Naive thymus-derived CD8-positive, alpha-beta T cell (primary cell): ENCODE measurements around the gene RNF150. TPM values are rescaled to one million over a fixed set of nuclear protein-coding genes. Genes with fewer than 3 reads are reported as not detected.
A peak's percentile ranks its signal among the peaks of the same experiment; 100 is the strongest.

Source experiments
- ATAC-seq, 2 donors: fragments of 150-1000 bp; cut with Tn5 transposase in 1 of 2; sonication (Bioruptor Pico), chemical (Tn5 transposase) in 1 of 2; 1 replicate in 1 of 2; 2 replicates in 1 of 2; pipeline ENCODE4 v1.10.0; 2021; ENCODE audit warnings: mild to moderate bottlenecking in 2 of 2, moderate library complexity in 2 of 2
- POLR2A ChIA-PET: fragments of 350-600 bp; sonication (Branson Sonifier 250); formaldehyde crosslinking; loops from one replicate; lab custom pipeline; 2021; ENCODE audit warnings: antibody characterized with exemption; lab: Charles Lee
- DNase-seq, 10 donors: peaks; one replicate each; pipeline versions ENCODE4 v3.0.0 to v3.0.0-alpha.2; 2020 to 2022
- H3K27ac Mint-ChIP-seq, 10 donors: one replicate each; pipeline ENCODE4 v1.8.0; 2020 to 2022; ENCODE audit warnings: mild to moderate bottlenecking in 10 of 10, mixed read lengths in 10 of 10, moderate library complexity in 4 of 10, inconsistent platforms in 1 of 10
- H3K27me3 Mint-ChIP-seq, 5 donors: one replicate each; pipeline ENCODE4 v1.8.0; 2021 to 2022; ENCODE audit warnings: mixed read lengths in 5 of 5
- H3K36me3 Mint-ChIP-seq, 3 donors: one replicate each; pipeline ENCODE4 v1.8.0; 2020 to 2022; ENCODE audit warnings: mixed read lengths in 3 of 3, mild to moderate bottlenecking in 2 of 3, inconsistent platforms in 1 of 3
- H3K4me1 Mint-ChIP-seq, 4 donors: one replicate each; pipeline ENCODE4 v1.8.0; 2021 to 2022; ENCODE audit warnings: mixed read lengths in 4 of 4
- H3K4me3 Mint-ChIP-seq, 10 donors: one replicate each; pipeline ENCODE4 v1.8.0; 2020 to 2022; ENCODE audit warnings: mild to moderate bottlenecking in 10 of 10, mixed read lengths in 10 of 10, moderate library complexity in 6 of 10, inconsistent platforms in 1 of 10
- H3K9me3 Mint-ChIP-seq, 9 donors: one replicate each; pipeline ENCODE4 v1.8.0; 2020 to 2022; ENCODE audit warnings: mixed read lengths in 9 of 9, mild to moderate bottlenecking in 3 of 9, inconsistent platforms in 1 of 9, moderate library complexity in 1 of 9
- polyA plus RNA-seq, 3 donors: library from polyadenylated mRNA; unstranded; fragments of 300-500 nt; fragmentation: Illumina TruSeq; gene quantifications; one replicate each; pipeline ENCODE4 v1.2.3, GENCODE V29; 2021
- total RNA-seq, 8 experiments: library from RNA in 2 of 8; stranded (reverse) in 2 of 8; gene quantifications; one replicate each; pipeline ENCODE4 v1.2.3 and lab custom pipeline; 2021 to 2026

RNF150 gene
- total and polyA plus RNA-seq, 5 experiments from 2014 or later: not detected

DNA sequence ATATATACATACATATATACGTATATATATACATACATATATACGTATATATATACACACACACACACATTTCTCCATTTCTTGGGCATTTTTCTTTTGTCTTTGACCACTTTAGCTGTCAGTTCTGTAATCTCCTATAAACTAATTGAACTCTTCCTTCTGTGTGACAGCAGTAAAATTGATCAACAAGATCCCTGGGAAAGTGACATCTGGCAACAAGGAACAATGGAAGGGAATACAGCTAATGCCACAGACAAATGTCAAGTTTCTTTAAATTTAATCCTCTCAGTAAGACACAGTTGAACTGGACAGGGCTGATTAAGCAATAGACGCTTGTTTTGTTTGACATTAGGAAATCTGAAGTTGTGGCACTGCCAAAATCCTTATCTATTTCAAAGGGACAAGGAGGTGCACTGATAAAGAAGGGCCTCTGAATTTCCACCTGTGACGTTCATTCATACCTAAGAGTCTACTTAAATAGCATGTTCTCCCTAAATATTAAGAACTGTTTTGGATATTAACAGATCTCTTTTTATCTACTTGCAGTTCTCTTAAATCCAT lies 126.9 kb downstream of the RNF150 start:
- no peaks in the 10 kb centered on the region for H3K9me3 Mint-ChIP-seq
- H3K4me1 Mint-ChIP-seq: no peaks in the 10 kb centered on the region
- ATAC-seq: no peak
- POLR2A ChIA-PET: no interaction called here
- H3K36me3 Mint-ChIP-seq: no peaks in the 10 kb centered on the region
- H3K27ac Mint-ChIP-seq: no peak overlapping the region
- peaks cover 0 to 20% (median 0%) of the 10 kb centered on the region in 5 donors for H3K27me3 Mint-ChIP-seq
- no peak for DNase-seq
- no peak overlapping the region for H3K4me3 Mint-ChIP-seq

DNA sequence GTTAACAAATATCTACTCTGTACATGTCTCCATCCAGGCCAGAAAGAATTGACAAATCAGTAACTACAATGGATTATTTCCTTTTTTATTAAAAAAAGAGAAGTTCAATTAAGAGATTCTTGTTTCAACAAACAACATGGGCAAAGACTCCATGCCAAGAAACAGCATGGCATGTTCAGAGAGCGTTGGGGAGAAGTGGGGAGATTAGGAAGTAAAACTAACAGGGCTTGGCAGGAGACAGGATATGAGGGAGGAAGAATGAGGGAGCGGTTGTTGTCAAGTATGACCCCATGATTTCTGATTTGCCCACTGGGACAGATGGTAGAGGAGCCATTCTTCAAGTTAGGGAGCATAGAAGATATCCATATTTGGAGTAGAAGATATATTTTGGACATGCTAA lies 128.4 kb downstream of the RNF150 start:
- Mint-ChIP-seq H3K9me3 (no peaks in the 10 kb centered on the region), H3K27ac (no peak overlapping the region), H3K36me3 (no peaks in the 10 kb centered on the region), H3K27me3 (peaks cover 0 to 20% (median 2%) of the 10 kb centered on the region in 5 donors), H3K4me1 (no peaks in the 10 kb centered on the region), H3K4me3 (no peak overlapping the region)
- DNase-seq (no peak), ATAC-seq (no peak)
- POLR2A ChIA-PET: no interaction called here

DNA sequence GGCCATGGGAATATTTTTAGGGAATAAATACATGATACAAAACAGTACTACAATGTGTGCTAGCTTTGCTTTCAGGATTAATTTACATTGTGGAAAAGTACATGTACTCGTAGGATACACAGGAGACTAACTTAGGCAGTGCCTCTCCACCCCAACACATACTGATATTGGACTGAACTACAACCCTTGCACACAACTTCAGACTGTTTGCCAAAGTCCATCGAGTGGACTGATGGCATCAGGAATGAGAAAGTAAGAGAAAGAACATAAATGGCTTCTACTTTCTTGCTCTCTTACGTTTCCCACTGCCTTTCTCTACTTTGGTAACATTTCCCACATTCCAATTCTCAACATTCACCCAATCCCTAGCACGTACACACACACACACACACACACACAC lies 130.1 kb downstream of the RNF150 start:
- ATAC-seq (no peak), DNase-seq (no peak)
- Mint-ChIP-seq H3K9me3 (no peaks in the 10 kb centered on the region), H3K27ac (no peak overlapping the region), H3K4me3 (no peak overlapping the region), H3K27me3 (peaks cover 0 to 20% (median 2%) of the 10 kb centered on the region in 5 donors), H3K4me1 (no peaks in the 10 kb centered on the region), H3K36me3 (no peaks in the 10 kb centered on the region)
- POLR2A ChIA-PET: no interaction called here

DNA sequence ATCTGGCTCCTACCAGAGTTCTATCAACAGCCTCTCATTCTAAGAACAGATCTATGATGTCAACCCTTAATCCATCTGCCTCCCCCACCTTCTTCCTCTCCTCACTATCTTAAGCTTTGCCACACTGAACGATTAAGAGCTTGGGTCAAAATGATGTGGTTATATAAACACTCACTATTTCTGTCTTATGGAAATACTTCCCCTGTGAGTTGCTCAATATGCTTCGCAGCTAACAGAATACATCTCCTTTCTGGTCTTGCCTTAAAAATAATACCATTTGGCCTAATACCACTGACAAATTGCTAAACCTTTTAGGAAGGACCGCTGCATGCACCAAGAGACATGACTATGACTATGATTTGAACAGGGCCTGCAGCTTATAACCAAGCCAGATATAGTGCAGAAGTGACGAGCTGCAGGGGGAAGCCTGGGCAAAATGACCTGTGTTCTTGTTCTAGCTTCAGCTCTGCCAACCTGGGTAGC lies 130.9 kb downstream of the RNF150 start:
- no peak for DNase-seq
- no peak for ATAC-seq
- Mint-ChIP-seq H3K4me1 (no peaks in the 10 kb centered on the region), H3K27ac (no peak overlapping the region), H3K4me3 (no peak overlapping the region), H3K36me3 (no peaks in the 10 kb centered on the region), H3K9me3 (no peaks in the 10 kb centered on the region), H3K27me3 (peaks cover 0 to 20% (median 2%) of the 10 kb centered on the region in 5 donors)
- POLR2A ChIA-PET: no interaction called here

DNA sequence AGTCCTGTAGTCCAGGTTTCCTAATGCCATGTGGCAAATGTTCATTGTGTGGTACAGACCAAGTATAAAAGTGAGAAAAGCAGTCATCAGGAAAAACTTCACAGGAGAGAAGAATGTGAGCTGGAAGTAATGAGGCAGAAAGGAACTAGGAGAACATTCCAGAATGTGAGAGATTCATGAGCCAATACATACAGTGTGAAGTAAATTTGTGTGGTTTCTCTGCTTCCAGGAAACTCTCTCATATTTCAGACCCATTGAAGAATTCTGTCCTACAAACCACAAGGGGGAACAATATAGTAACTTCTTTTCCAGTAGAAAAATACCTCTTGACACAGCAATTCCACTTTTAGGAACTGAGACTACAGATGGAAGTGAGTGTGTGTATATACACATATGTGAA lies 136.5 kb downstream of the RNF150 start:
- H3K27ac Mint-ChIP-seq: no peak overlapping the region

DNA sequence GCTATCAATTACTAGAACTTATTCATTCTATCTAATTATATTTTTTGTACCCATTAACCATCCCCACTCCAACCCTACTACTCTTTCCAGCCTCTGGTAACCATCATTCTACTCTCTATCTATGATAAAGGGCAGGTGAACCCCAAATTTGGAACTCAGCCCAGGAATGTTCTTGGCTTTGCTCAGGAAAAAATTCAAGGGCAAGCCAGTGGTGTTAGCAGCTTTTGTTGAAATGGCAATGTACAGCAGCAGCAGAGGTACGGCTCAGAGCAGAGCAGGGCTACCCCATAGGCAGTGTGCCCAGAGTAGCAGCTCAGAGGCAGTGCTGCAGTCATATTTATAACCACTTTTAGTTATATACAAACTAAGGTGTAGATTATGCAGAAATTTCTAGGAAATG lies 138.2 kb downstream of the RNF150 start:
- peaks cover 0 to 4% (median 0%) of the 10 kb centered on the region in 5 donors for H3K27me3 Mint-ChIP-seq
- POLR2A ChIA-PET: no interaction called here

More for the DNA sequence above, 136.5 kb downstream of the RNF150 start:
- no peak for ATAC-seq
- H3K4me1 Mint-ChIP-seq: no peaks in the 10 kb centered on the region
- no peak overlapping the region for H3K4me3 Mint-ChIP-seq
- H3K36me3 Mint-ChIP-seq: peaks cover 0 to 5% (median 0%) of the 10 kb centered on the region in 3 donors
- H3K9me3 Mint-ChIP-seq: peaks cover 0 to 9% (median 3%) of the 10 kb centered on the region in 9 donors
- POLR2A ChIA-PET: no interaction called here
- DNase-seq: no peak
- peaks cover 0 to 4% (median 1%) of the 10 kb centered on the region in 5 donors for H3K27me3 Mint-ChIP-seq

DNA sequence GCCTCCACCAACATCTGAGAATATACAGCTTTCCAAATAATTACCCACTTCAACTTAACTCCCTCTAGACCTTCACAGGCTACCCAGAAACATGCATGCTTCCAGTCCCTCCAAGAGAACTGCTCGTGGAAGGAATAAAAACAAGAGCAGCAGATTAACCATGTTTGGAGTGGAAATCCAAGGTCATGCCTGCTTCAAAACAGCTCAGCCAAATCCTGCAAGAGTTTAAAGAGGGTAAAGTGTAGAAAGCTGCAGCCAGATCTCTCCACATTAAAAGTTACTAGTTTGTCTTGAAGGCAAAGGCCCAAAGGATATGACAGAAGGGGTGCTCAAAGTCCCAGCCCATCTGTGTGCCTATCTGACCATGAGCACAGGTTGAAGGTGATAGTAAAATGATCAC lies 139.3 kb downstream of the RNF150 start:
- H3K27ac Mint-ChIP-seq: no peak overlapping the region
- H3K27me3 Mint-ChIP-seq: peaks cover 0 to 4% (median 0%) of the 10 kb centered on the region in 5 donors
- H3K9me3 Mint-ChIP-seq: peaks cover 0 to 9% (median 3%) of the 10 kb centered on the region in 9 donors
- no peak for ATAC-seq
- DNase-seq: no peak
- H3K4me1 Mint-ChIP-seq: no peaks in the 10 kb centered on the region
- H3K36me3 Mint-ChIP-seq: peaks cover 0 to 5% (median 0%) of the 10 kb centered on the region in 3 donors
- no peak overlapping the region for H3K4me3 Mint-ChIP-seq
- POLR2A ChIA-PET: no interaction called here

More for the DNA sequence above, 138.2 kb downstream of the RNF150 start:
- H3K4me1 Mint-ChIP-seq: no peaks in the 10 kb centered on the region
- peaks cover 0 to 5% (median 0%) of the 10 kb centered on the region in 3 donors for H3K36me3 Mint-ChIP-seq
- peaks cover 0 to 9% (median 3%) of the 10 kb centered on the region in 9 donors for H3K9me3 Mint-ChIP-seq
- no peak for ATAC-seq
- DNase-seq: no peak
- H3K27ac Mint-ChIP-seq: no peak overlapping the region
- no peak overlapping the region for H3K4me3 Mint-ChIP-seq

DNA sequence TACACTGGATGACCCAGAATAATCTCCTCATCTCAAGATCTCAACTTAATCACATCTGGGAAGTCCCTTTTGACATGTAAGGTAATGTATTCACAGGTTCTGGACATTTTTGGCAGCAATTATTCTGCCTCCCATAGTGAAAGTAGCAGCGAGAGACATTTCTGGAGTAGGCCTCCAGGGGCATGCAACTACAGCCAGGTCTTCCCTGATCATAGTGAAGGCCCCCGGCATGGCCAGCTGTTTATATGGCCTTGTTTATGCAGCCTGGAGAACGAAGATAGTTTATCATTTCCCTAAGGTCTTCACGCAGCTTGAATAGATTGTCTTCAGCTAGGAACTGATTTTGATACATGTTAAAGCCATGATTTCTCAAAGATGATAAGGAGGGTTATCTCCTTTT lies 139.9 kb downstream of the RNF150 start:
- peaks cover 0 to 4% (median 0%) of the 10 kb centered on the region in 5 donors for H3K27me3 Mint-ChIP-seq
- DNase-seq: no peak

DNA sequence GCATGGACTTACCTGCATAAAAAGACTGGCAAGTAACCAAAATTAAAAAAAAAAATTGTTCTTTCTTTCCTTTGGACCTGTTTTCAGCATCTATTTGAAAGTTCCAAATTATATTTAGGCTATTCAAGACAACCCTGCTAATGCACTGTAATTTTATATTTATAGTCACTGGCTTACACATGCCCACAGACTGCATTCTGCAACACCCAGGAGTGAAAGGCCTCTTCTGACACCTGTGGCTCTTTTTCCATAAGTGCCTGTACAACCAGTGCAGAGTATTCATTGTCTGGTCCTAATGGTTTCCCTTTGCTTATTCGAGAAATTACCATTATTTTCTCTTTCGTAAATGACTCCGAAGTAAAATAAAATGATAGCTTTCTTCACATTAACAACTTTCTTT lies 143.3 kb downstream of the RNF150 start:
- Mint-ChIP-seq H3K4me1 (no peaks in the 10 kb centered on the region), H3K36me3 (no peaks in the 10 kb centered on the region), H3K4me3 (no peak overlapping the region), H3K27ac (no peak overlapping the region), H3K9me3 (no peaks in the 10 kb centered on the region), H3K27me3 (peaks cover 0 to 5% (median 0%) of the 10 kb centered on the region in 5 donors)
- DNase-seq (no peak), ATAC-seq (no peak)
- POLR2A ChIA-PET: no interaction called here

More for the DNA sequence above, 139.9 kb downstream of the RNF150 start:
- Mint-ChIP-seq H3K4me1 (no peaks in the 10 kb centered on the region), H3K9me3 (peaks cover 0 to 9% (median 3%) of the 10 kb centered on the region in 9 donors), H3K4me3 (no peak overlapping the region), H3K36me3 (peaks cover 0 to 5% (median 0%) of the 10 kb centered on the region in 3 donors), H3K27ac (peak overlapping the region in 1 of 10 donors; percentile 37)
- no peak for ATAC-seq
- POLR2A ChIA-PET: no interaction called here

DNA sequence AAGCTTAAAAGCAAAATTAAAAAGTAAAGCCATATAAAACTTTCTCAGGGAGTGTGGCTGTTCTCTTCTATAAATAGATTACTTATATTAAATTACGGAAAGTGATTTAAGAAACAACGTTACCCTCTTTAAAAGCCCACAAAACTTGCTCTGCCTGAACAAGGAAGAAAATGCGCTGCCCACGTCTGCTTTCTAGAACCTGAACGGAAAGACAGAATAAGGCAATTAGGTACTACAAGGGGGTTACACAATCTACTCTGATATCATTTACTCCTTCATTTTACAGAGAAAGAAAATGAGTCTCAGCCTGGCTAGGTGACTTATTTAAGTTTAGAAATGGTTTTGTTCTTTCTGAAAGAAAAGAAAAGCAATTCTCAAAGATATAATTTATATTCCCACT lies 147.2 kb downstream of the RNF150 start:
- DNase-seq: no peak
- H3K27me3 Mint-ChIP-seq: peaks cover 0 to 4% (median 0%) of the 10 kb centered on the region in 5 donors
- no peak for ATAC-seq
- no peak overlapping the region for H3K27ac Mint-ChIP-seq
- H3K4me3 Mint-ChIP-seq: no peak overlapping the region
- POLR2A ChIA-PET: no interaction called here
- no peaks in the 10 kb centered on the region for H3K36me3 Mint-ChIP-seq
- peaks cover 0 to 4% (median 0%) of the 10 kb centered on the region in 9 donors for H3K9me3 Mint-ChIP-seq
- no peaks in the 10 kb centered on the region for H3K4me1 Mint-ChIP-seq

DNA sequence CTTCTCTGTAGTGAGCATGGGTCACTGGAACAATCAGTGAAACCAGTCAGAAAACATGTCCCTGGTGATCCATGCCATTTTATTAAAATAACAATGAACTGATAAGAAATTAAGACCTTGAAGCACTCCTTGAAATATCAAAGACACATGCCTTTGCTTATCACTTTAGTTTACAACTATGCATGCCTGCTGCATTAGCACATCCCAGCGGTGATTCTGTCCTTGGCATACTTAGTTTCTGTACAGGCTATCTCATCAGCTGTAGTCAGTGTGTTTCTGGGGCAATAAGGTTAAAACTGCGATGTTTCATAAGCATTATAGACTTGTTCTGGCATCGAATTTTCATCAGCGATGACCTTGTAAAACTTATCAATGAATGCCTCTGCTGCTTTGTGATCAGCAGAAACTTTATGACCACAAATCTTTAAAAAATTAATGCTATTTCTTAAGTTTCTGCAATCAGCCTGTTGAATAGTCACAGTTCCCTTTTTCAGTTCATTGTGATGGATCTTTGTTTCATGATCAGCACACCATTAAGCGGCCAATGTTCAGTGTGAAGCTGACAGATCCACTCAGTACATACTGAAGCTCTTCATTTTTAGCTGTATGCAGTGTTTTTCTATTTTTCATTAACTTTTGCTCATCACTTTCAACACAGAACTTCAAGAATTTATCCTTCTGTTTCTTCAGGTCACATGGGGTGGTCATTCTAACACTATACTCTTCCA lies 150.5 kb downstream of the RNF150 start:
- Mint-ChIP-seq H3K27me3 (peaks cover 0 to 6% (median 0%) of the 10 kb centered on the region in 5 donors), H3K27ac (no peak overlapping the region)

DNA sequence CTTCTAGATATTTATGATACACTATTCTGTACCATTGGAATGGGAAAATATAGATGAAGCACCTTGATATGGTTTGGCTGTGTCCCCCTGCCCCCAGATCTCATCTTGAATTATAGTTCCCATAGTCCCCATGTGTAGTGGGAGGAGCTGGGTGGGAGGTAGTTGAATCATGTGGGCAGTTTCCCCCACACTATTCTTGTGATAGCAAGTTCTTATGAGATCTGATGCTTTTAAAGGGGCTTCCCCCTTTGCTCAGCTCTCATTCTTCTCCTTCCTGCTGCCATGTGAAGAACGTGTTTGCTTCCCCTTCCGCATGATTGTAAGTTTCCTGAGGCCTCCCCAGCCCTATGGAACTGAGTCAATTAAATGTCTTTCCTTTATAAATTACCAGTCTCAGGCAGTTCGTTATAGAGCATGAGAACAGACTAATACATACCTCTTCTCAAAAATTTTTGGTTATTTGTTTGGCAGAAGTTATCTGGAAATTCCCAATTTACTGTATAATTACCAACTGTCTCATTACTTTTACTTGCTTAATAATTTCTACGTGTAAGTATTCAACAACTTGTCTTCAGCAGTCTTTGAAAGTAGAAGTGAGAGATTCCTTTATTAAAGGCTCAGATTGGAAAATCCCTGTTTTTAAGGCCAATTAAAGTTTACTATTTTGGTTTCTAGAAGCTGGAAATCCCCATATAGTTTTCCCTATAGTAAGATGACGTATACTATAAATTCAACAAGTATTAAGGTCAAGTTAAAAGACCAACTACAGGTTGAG lies 152.7 kb downstream of the RNF150 start:
- POLR2A ChIA-PET: no interaction called here

More for the DNA sequence above, 150.5 kb downstream of the RNF150 start:
- DNase-seq (no peak), ATAC-seq (no peak)
- peaks cover 0 to 4% (median 0%) of the 10 kb centered on the region in 9 donors for H3K9me3 Mint-ChIP-seq
- H3K36me3 Mint-ChIP-seq: no peaks in the 10 kb centered on the region
- POLR2A ChIA-PET: no interaction called here
- no peaks in the 10 kb centered on the region for H3K4me1 Mint-ChIP-seq
- H3K4me3 Mint-ChIP-seq: no peak overlapping the region

DNA sequence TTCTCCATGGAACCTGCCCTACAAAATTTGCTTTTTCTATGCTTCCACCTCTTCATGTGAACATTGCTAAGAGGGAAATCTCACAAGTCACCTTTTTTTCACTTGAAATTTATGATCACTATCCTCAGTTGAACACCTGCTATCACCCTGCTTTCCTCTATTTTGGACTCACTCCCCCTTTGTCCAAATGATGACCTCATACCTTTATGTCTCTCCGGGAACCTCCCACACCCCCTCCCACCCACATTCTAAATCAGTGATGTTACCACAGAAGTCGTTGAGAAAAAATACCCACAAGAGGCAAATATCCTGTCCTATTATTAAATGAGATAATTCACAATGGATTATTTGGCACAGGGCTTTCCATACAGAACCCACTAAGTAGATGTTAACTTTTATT lies 156.5 kb downstream of the RNF150 start:
- Mint-ChIP-seq H3K36me3 (no peaks in the 10 kb centered on the region), H3K27ac (no peak overlapping the region), H3K9me3 (no peaks in the 10 kb centered on the region), H3K27me3 (peaks cover 0 to 9% (median 0%) of the 10 kb centered on the region in 5 donors), H3K4me1 (no peaks in the 10 kb centered on the region), H3K4me3 (no peak overlapping the region)
- POLR2A ChIA-PET: no interaction called here
- no peak for DNase-seq
- ATAC-seq: no peak

More for the DNA sequence above, 152.7 kb downstream of the RNF150 start:
- ATAC-seq: no peak
- peaks cover 0 to 4% (median 0%) of the 10 kb centered on the region in 9 donors for H3K9me3 Mint-ChIP-seq
- no peak for DNase-seq
- no peaks in the 10 kb centered on the region for H3K36me3 Mint-ChIP-seq
- H3K4me1 Mint-ChIP-seq: no peaks in the 10 kb centered on the region
- peaks cover 0 to 13% (median 0%) of the 10 kb centered on the region in 5 donors for H3K27me3 Mint-ChIP-seq
- H3K4me3 Mint-ChIP-seq: no peak overlapping the region
- no peak overlapping the region for H3K27ac Mint-ChIP-seq
